Ovary (tissue), 9 donors: ENCODE data around the gene ZNF735. TPM values are rescaled to one million over a fixed set of nuclear protein-coding genes. Genes with fewer than 3 reads are reported as not detected.
"Not testable (repeated sequence)": the region's sequence is repeated elsewhere in the genome, so short reads cannot be mapped to it uniquely, and the experiment has no call there.

Experiments
- DNase-seq, 5 donors: peaks; one replicate each; pipeline ENCODE4 v3.0.0-alpha.2; 2019 to 2020
- H3K27ac ChIP-seq, 2 donors: fragments of 200-600 bp; one replicate each; pipeline versions ENCODE4 v1.5.1 to v1.8.0; 2019 to 2022
- H3K27me3 ChIP-seq: fragments of 200-600 bp; one replicate; pipeline ENCODE4 v1.8.0; 2022
- H3K36me3 ChIP-seq: fragments of 200-600 bp; sonication (generic); one replicate; pipeline ENCODE4 v1.5.1; 2019
- H3K4me1 ChIP-seq: one replicate; pipeline ENCODE4 v1.8.1; 2013; ENCODE audit warnings: mild to moderate bottlenecking, moderate library complexity; ENCODE audit not compliant: insufficient read depth
- H3K4me3 ChIP-seq: fragments of 200-600 bp; sonication (generic); one replicate; pipeline ENCODE4 v1.5.1; 2017
- H3K9me3 ChIP-seq, 2 donors: fragments of 200-600 bp in 1 of 2; sonication (generic) in 1 of 2; one replicate each; pipeline versions ENCODE4 v1.5.1 to v1.8.1; 2013 to 2019; ENCODE audit warnings: mild to moderate bottlenecking in 1 of 2, moderate library complexity in 1 of 2
- EP300 ChIP-seq: sonication (generic); formaldehyde crosslinking; IDR thresholded peaks from one replicate; pipeline ENCODE4 v1.6.1; 2017; ENCODE audit warnings: antibody characterized with exemption
- POLR2A ChIP-seq: fragments of 450-650 bp; IDR thresholded peaks from one replicate; pipeline ENCODE4 v1.6.1; 2017; ENCODE audit warnings: antibody characterized with exemption, mild to moderate bottlenecking, moderate library complexity
- WGBS, 3 donors: extraction: QIAGEN DNeasy Blood & Tissue Kit in 1 of 3; methylation state at CpG; one replicate each; pipeline versions ENCODE4 v1.1.5 to v1.1.7; 2013 to 2017; 5-methylcytosine and 5-hydroxymethylcytosine counted together
- intact Hi-C, 4 donors: fragments of 100-400 bp; cut with DNase I; formaldehyde crosslinking; loops; one replicate each; pipeline versions ENCODE4 v1.11.0 to v1.15.1; 2022 to 2023
- polyA plus RNA-seq, 2 donors: library from polyadenylated mRNA; stranded (reverse); fragments of 200-250 nt in 1 of 2; fragments of 350-450 nt in 1 of 2; fragmentation: Illumina TruSeq in 1 of 2; extraction: RNeasy Lipid Tissue Mini Kit (QIAGEN cat#74804) in 1 of 2; gene quantifications; one replicate each; pipeline ENCODE4 v1.2.3, GENCODE V29; 2013 to 2014
- total RNA-seq, 7 donors: library from RNA; depleted of rRNA in 2 of 7; stranded (reverse); fragments of >200 nt in 2 of 7; fragmentation: NEBNext Ultra II Directional in 3 of 7; extraction: Animal tissue kit (Norgen Biotek cat#: 25700) in 3 of 7; gene quantifications; one replicate each; pipeline versions ENCODE4 v1.1.0 to v1.2.4, GENCODE V29; 2016 to 2023
- TF ChIP-seq, protein P1 (sequence below), 3 donors: fragments of 450-650 bp in 2 of 3; fragments of 200-600 bp in 1 of 3; IDR thresholded peaks; one replicate each; pipeline versions ENCODE4 v1.5.1 to v1.8.0; 2016 to 2022; ENCODE audit warnings: antibody characterized with exemption in 3 of 3, mild to moderate bottlenecking in 1 of 3
- donor health status: DM: no; HTN: no; CAD: no; lungs with moderate emphysema.
- donor health status: DM: no; HTN: no; CAD: no.
- donor health status: Bipolar disorder and iron deficiency.
- donor health status: DM: yes; HTN: yes; CAD: no.
- donor health status: DM: no; HTN: no; CAD: no.
- donor health status: DM: yes; HTN: yes; CAD: no.

Gene ZNF735
- total and polyA plus RNA-seq, 9 donors, result not detected

DNA sequence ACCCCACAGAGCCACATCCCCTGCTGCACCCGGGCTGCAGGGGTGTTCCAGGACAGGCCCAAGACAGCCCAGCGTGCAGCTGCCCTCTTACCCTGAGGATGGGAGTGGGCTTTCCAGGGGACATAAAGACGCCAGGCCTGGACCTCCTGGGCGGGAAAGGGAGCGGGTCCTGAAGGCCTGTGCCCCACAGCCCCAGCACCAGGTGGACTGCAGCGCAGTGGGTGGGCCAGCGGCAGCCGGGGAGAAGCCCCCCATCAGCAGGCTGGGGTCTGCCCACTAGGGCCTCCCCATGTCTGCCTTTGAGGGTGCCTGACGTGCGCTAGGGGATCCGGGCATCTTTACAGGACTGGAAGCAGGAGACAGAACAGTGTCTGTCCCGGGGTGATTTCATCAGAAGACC, 22.6 kb upstream of the ZNF735 start:
- H3K4me1 ChIP-seq, result no peaks in the 10 kb centered on the region
- intact Hi-C loops, result no loop called here
- 87 to 92% (median 89%) methylated on average over 12 of the region's 12 CpGs for WGBS, 3 donors

DNA sequence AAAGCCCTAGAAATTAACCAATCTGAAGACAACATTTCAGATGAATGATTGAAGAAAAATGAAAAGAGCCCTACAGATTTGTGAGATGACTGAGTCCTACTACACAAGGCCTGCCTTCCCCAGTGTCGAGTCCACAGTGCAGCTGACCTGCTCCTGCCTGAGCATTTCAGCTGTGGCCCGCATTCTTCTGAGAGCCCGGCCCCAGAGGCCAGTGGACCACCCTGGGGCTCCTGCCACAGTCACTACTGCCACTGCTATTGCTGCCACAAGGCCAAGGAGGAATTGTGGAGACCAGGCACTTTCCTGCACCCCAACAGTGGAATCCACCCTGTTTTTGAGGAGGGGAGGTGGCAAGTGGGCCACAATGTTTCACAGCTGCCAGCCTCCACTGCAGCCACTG, 19.6 kb upstream of the ZNF735 start:
- Histone ChIP-seq H3K27ac (no peak overlapping the region), H3K27me3 (no peaks in the 10 kb centered on the region), H3K4me1 (no peaks in the 10 kb centered on the region), H3K4me3 (no peak overlapping the region), H3K36me3 (no peaks in the 10 kb centered on the region), H3K9me3 (no peaks in the 10 kb centered on the region)
- TF ChIP-seq, protein P1, sequence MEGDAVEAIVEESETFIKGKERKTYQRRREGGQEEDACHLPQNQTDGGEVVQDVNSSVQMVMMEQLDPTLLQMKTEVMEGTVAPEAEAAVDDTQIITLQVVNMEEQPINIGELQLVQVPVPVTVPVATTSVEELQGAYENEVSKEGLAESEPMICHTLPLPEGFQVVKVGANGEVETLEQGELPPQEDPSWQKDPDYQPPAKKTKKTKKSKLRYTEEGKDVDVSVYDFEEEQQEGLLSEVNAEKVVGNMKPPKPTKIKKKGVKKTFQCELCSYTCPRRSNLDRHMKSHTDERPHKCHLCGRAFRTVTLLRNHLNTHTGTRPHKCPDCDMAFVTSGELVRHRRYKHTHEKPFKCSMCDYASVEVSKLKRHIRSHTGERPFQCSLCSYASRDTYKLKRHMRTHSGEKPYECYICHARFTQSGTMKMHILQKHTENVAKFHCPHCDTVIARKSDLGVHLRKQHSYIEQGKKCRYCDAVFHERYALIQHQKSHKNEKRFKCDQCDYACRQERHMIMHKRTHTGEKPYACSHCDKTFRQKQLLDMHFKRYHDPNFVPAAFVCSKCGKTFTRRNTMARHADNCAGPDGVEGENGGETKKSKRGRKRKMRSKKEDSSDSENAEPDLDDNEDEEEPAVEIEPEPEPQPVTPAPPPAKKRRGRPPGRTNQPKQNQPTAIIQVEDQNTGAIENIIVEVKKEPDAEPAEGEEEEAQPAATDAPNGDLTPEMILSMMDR (IDR thresholded peaks at IDR 0.05), result no peak
- no peak for TF ChIP-seq EP300
- WGBS, 3 donors, result 51 to 69% (median 61%) methylated on average over 3 of the region's 3 CpGs
- intact Hi-C loops, result no loop called here
- DNase-seq, result no peak

More for the DNA sequence above, 22.6 kb upstream of the ZNF735 start:
- Histone ChIP-seq H3K36me3 (no peaks in the 10 kb centered on the region), H3K9me3 (no peaks in the 10 kb centered on the region), H3K27me3 (no peaks in the 10 kb centered on the region), H3K27ac (no peak overlapping the region), H3K4me3 (no peak overlapping the region)
- no peak for DNase-seq
- TF ChIP-seq EP300, result no peak
- TF ChIP-seq, protein P1 (IDR thresholded peaks at IDR 0.05), result no peak
- TF ChIP-seq POLR2A, result no peak

DNA sequence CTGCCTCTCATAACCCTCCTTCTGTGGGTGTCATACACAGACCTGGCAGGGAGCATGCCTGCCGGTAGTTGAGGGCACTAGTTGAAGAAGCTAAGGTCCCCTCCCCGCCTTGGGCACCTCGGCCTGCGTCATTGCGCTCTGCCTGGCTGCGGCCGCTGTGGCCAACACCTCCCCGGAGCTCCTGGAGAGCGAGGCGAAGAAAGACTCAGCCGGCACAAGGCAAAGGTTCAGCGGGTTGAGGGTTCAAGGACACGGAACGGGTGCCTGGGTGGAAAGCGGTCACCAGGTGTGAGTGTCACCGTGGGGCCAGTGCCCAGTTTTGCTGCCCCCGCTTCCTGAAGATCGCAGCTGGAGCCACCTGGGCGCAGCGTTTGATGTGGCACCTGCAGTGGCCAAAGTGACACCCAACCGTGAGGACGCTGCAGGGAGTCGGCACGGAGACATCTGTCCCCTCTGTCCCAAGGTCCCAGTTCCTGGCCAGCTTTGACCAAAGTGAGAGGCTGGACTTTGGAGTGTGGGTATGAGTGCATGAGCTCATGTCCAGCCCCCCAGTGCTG, 14.8 kb upstream of the ZNF735 start:
- H3K9me3 ChIP-seq, result no peaks in the 10 kb centered on the region
- TF ChIP-seq EP300 (no peak), POLR2A (no peak)
- TF ChIP-seq, protein P1 (IDR thresholded peaks at IDR 0.05), result no peak
- no peaks in the 10 kb centered on the region for H3K4me1 ChIP-seq
- WGBS, 3 donors, result 89 to 94% (median 91%) methylated on average over 24 of the region's 24 CpGs
- intact Hi-C loops, result no loop called here
- no peak for DNase-seq
- no peaks in the 10 kb centered on the region for H3K27me3 ChIP-seq
- no peak overlapping the region for H3K27ac ChIP-seq
- H3K4me3 ChIP-seq, result no peak overlapping the region
- no peaks in the 10 kb centered on the region for H3K36me3 ChIP-seq

DNA sequence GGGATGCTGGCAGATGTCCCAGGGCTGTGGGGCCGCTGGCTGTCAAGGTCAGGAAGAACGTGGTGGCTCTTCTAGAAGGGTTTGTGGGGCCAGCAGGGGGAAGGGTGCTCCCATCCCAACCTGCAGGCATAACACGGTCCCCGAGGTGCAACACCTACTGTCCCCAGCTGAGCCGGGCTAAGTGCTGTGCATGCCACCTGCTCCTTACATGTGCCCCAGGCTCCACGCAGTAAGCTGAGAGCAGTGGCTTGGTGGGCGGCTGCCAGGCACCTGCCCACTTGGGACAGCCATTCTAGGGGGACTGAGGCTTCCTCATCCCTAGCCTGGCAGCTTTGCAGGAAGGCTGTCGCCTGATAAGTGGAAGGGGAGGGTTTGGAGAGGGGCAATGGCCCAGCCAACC, 14.2 kb upstream of the ZNF735 start:
- WGBS, 3 donors, result 75 to 81% (median 76%) methylated on average over 8 of the region's 8 CpGs
- TF ChIP-seq EP300 (no peak), POLR2A (no peak)
- TF ChIP-seq, protein P1 (IDR thresholded peaks at IDR 0.05), result no peak
- no peaks in the 10 kb centered on the region for H3K36me3 ChIP-seq
- H3K4me1 ChIP-seq, result no peaks in the 10 kb centered on the region
- intact Hi-C loops, result no loop called here
- no peak overlapping the region for H3K4me3 ChIP-seq
- no peaks in the 10 kb centered on the region for H3K9me3 ChIP-seq
- no peak for DNase-seq
- no peak overlapping the region for H3K27ac ChIP-seq
- H3K27me3 ChIP-seq, result no peaks in the 10 kb centered on the region

DNA sequence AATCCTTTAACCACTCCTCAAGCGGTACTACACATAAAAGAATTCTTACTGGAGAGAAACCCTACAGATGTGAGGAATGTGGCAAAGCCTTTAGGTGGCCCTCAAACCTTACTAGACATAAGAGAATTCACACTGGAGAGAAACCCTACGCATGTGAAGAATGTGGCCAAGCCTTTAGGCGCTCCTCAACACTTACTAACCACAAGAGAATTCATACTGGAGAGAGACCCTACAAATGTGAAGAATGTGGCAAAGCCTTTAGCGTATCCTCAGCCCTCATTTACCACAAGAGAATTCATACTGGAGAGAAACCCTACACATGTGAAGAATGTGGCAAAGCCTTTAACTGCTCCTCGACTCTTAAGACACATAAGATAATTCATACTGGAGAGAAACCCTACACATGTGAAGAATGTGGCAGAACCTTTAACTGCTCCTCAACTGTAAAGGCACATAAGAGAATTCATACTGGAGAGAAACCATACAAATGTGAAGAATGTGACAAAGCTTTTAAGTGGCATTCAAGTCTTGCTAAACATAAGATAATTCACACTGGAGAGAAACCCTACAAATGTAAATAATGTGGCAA, 12.8 kb downstream of the ZNF735 start:
- H3K4me3 ChIP-seq, DNase-seq, H3K27me3 ChIP-seq, H3K36me3 ChIP-seq, intact Hi-C loops, H3K27ac ChIP-seq, H3K4me1 ChIP-seq, H3K9me3 ChIP-seq: not testable (repeated sequence)
- WGBS, 3 donors, result 64 to 84% (median 74%) methylated on average over 5 of the region's 5 CpGs
